PC-9 (cell line): ENCODE data around the gene TMPRSS4.

Source experiments
- EZH2 ChIP-seq: fragments of 200-600 bp; sonication (generic); IDR thresholded peaks from 2 replicates; pipeline ENCODE4 v1.8.0; 2017; ENCODE audit warnings: antibody characterized with exemption, low read depth
- TF ChIP-seq, protein P1 (sequence below): fragments of 200-600 bp; sonication (generic); conservative IDR thresholded peaks from 2 replicates; pipeline ENCODE4 v1.6.1; 2017; ENCODE audit warnings: mixed run types, antibody characterized with exemption, mild to moderate bottlenecking, moderate library complexity

DNA sequence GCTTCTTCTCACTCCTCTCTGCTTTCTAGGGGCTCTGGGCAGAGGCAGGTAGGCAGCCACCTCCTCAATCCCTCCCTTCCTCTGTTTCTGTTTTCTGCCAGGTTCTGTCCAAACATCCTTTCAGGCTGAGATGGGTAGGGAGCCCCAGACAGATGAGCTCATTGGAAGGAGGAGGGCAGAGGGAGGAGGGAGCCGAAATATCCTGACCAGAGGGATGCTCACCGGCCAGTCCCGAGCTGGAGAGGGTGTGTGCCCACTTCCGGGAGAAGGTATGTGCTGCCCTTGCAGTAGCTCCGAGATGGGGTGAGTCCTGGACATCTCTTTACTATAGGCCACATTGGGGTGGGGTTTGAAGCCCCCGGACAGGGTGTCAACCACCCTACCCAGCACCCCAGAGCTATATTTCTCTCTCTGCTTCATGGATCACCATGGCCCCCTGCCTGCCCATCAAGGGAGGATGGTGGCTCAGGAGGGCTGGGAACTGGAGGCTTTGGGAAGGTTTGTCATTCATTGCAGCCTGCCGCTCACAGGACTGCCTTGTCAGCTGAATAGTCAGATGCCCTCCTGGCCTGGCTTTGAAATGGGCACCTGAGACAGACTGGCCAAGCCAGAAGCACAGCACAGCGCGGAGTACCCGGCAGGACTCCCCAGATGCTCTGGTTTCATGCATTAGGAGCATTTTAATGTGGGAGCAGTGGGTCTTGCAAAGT is 80.5 kb downstream of the TMPRSS4 start:
- TF ChIP-seq EZH2: no peak
- TF ChIP-seq, protein P1, sequence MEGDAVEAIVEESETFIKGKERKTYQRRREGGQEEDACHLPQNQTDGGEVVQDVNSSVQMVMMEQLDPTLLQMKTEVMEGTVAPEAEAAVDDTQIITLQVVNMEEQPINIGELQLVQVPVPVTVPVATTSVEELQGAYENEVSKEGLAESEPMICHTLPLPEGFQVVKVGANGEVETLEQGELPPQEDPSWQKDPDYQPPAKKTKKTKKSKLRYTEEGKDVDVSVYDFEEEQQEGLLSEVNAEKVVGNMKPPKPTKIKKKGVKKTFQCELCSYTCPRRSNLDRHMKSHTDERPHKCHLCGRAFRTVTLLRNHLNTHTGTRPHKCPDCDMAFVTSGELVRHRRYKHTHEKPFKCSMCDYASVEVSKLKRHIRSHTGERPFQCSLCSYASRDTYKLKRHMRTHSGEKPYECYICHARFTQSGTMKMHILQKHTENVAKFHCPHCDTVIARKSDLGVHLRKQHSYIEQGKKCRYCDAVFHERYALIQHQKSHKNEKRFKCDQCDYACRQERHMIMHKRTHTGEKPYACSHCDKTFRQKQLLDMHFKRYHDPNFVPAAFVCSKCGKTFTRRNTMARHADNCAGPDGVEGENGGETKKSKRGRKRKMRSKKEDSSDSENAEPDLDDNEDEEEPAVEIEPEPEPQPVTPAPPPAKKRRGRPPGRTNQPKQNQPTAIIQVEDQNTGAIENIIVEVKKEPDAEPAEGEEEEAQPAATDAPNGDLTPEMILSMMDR: no peak
